HG02678 (cell line): ENCODE results near the gene TNNC1.

ENCODE experiments used
- ATAC-seq: cut with Tn5 transposase; IDR thresholded peaks from one replicate; pipeline ENCODE4 v1.9.1; 2021; ENCODE audit warnings: mild to moderate bottlenecking, moderate library complexity; ENCODE audit not compliant: unreplicated experiment

TNNC1 gene

DNA sequence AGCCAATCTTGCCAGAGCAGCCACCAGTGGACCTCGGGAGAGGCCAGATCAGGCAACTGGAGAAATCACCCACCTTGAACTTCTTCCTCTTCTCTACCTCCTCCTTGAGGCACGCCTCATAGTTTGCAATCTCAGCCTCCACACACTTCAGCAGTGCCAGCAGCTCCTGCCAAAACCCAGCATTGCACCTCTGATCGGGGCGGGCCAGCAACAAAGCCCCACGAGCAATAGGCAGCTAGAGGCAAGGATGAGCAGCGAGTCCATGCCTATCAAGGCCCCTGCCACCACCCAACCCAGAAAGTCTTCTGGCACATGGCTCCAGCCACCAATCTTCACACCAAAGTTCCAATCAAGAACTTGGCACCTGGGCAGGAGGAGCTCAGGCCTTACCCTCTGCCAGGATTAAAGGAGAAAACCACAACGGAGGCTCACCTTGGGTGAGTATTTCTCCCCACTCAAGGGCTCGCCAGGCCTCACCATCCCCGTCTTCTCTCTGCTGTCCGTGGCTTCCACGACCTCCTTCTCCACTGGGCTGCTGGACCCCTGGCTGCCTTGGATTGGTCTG, 51.1 kb downstream of the TNNC1 start:
- ATAC-seq: no peak

DNA sequence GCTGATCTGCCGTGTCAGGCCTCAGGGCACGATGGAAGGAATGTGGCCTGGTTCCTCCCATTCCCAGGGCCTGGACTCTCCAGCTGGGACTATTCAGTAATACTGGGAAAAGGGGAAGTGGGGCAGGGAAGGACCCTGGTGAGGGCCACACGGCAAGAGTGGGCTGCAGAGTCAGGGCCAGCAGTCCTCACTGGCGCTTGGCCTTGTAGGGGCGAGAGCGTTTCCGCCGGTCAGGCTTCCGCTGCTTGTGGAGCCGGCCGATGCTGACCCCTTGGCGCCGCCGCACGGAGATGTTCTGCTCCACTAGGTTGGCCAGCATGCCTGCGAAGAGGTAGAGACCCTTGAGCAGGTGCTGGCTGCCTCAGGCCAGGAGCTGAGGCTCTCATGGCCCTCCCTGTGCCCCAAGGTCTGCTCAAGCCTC, 51.7 kb downstream of the TNNC1 start:
- no peak for ATAC-seq

DNA sequence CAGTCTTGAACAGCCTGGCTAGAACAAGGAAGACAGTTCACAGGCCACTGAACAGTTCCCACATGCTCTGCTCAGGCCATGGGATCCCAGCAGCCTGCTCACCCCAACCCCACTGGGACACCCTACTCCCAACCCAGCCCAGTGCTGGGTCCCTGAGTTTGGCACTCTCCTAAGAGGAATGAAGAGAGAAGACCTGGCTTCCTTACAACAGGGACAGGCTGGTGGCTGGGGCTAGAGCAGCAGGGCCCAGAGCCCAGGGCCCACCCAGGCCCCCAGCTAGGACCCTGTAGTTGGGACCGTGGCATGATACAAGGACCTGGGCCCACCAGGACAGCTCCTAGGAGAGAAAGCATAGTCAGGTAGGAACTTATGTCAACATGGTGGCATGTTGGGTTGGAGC, 52.3 kb downstream of the TNNC1 start:
- ATAC-seq: no peak
